HG03280 (cell line): Measurements from ENCODE around the gene INSR.
A peak's percentile ranks its signal among the peaks of the same experiment; 100 is the strongest.
"Not testable (repeated sequence)": the region's sequence is repeated elsewhere in the genome, so short reads cannot be mapped to it uniquely, and the experiment has no call there.

Experiments used
- ATAC-seq: cut with Tn5 transposase; IDR thresholded peaks from one replicate; pipeline ENCODE4 v1.9.1; 2021; ENCODE audit warnings: mild to moderate bottlenecking, moderate library complexity; ENCODE audit not compliant: unreplicated experiment

The INSR gene

DNA sequence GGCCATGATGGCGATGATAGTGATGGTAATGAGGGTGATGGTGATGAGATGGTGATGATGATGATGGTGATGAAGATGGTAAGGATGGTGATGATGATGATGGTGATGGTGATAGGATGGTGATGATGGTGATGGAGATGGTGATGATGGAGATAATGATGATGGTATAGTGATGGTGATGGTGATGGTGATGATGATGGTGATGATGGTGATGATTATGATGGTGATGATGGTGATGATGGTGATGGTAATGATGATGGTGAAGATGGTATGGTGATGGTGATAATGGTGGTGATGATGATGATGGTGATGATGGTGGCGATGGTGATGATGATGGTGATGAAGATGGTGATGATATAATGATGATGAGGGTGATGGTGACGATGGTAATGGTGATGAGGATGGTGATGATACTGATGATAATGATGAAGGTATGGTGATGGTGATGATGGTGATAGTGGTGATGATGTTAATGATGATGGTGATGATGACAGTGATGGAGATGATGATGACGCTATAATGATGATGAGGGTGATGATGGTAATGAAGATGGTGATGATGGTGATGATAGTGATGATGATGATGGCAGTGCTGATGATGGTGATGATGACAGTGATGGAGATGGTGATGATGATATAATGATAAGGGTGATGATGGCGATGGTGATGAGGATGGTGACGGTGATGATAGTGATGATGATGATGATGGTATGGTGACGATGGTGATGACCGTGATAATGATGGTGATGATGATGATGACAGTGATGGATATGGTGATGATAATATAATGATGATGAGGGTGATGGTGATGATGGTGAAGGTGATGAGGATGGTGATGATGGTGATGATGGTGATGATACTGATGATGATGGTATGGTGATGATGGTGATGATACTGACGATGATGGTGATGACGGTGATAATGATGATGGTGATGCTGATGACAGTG lies 187.2 kb downstream of the INSR start:
- ATAC-seq = no peak

DNA sequence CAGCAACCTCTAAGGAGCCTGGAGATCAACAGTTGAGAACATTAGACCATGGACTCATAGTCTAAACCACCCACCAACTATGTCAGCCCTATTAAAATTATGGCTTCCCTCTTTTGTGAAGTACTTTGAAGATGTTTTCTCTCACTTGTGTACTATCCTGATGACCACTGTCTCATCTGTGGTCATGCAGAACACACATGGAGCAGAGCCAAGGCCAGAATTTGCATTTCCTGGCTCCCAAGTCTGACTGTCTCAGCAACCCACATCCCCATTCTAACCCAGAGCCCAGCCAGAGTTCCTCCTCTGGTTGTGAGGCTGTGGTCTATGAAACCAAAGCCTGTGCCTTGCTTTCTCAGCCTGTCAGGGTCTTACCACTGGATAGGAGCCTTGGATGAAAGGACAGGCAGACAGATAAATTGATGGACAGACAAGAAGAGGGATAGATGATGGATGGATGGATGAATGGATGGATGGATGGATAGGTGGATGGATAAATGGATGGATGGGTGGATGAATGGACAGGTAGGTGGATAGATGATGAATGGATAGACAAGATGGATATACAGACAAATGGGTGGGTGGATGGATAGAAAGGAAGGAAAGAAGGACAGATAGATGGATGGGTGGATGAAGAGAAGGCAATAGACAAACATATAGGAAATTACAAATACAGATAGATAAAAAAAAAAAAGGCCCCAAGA lies 189.3 kb downstream of the INSR start:
- no peak for ATAC-seq

DNA sequence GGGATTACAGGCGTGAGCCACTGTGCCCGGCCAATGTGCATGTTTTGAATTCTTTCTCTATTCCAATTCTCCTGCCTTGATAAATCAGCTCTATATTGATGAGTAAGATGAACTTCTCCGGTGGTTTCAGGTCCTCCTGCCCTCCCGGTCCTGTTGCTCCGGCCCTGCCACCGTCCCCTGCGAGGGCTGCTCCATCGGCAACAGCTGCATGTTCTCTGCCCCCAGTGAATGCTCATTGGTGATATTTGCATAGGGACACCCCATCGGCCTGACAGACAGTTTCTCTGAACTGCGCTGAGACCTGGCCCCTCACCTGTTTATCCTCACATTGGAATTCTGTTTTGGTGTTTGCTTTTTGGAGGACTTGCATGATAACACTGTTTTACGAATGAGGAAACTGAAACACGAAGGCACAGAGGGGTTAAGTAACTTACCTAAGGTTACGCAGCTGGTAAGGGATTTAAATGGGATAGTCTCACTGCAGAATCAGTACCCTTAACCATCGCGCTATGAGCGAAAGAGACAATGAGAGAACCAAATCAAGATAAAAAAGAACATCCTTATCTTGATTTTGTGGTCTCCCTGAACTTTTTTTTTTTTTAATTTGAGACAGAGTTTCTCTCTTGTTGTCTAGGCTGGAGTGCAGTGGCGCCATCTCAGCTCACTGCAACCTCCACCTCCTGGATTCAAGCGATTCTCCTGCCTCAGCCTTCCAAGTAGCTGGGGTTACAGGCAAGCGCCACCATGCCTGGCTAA lies 192.5 kb downstream of the INSR start:
- ATAC-seq = no peak

DNA sequence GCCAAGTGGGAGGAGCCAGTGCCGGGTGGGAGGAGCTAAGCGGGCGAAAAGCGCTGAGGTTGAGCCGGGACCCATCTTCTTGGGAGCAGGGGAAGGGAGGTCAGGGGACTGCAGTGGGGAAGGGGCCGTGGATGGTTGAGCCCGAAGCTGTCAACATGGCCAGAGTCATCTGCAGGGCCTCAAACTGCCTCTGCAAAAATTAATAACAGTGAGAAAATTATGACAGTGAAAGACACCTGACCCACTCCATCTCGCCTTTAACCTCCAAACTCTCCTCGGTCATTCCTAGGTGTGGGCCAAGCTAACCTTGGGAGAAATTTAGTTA lies 194.7 kb downstream of the INSR start:
- ATAC-seq = no peak

DNA sequence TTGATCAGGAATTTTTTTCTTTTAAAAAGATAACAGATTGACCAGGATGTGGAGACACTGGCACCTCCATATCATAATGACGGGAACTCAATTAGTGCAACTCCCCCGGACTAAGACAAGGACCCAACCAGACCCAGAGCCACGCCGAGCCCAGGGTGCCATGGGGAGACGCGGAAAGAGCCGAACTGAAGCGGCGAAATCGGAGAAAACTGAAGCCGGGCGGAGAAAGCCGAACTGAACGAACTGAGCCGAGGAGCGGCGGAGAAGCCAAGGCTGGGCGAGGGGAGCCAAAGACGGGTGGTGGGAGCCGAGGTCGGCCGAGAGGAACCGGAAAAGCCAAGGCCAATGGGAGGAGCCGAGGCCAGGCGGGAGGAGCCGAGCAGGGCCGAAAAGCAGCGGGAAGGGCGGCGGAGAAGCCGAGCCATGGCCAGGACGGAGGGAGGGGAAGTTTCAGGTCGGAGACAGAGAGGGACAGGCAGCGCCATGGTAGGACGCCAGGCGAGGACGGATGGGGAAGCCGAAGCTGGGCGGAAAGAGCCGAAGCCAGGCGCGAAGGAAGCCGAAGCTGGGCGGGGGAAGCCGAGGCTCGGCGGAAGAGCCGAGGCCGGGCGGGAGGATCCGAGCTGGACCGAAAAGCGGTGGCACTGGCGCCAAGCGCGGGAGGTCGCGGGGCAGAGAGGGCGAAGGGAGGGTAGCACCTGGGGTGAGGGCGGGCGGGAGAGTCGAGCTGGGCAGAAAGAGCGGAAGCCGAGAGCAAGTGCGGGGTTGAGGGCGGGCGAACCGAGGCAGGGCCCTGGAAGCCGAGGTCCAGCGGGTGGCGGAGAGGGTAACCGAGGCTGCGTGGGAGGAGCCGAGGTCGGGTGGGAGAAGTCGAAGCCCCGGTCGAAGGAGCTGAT lies 195.3 kb downstream of the INSR start:
- ATAC-seq = peak; percentile 87

DNA sequence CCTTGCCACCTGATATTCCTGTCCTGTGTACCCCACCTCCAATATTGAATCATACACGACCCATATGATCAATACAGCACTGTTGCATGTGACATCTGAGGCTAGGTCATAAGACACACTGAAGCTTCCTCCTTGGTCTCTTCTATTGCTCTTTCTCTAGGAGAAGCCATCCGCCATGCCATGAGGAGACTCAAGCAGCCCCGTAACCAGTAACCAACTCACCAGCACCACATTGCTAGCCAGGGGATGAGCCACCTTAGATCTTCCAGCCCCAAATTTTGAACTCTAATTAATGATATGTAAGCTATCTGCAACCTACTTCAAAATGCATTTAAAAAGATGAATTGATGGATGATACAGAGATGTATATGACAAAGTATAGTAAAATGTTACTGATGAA lies 196.1 kb downstream of the INSR start:
- no peak for ATAC-seq

DNA sequence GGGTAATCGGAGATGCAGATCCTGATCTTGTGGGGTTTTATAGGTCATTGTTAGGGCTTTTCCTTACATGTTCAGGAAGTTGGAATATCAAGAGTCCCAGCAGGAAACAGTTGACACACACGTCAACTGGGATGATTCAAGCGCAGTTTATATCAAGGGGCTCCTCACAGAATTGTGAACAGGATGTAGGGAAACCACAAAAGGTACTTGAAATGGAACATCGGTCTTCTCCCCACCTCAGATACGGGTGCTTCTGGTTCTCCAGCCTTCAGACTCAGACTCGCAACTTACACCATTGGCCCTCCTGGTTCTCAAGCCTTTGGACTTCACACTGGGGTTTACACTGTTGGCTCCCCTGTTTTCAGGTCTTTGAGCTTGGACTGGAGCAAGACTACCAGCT lies 205.2 kb downstream of the INSR start:
- no peak for ATAC-seq

DNA sequence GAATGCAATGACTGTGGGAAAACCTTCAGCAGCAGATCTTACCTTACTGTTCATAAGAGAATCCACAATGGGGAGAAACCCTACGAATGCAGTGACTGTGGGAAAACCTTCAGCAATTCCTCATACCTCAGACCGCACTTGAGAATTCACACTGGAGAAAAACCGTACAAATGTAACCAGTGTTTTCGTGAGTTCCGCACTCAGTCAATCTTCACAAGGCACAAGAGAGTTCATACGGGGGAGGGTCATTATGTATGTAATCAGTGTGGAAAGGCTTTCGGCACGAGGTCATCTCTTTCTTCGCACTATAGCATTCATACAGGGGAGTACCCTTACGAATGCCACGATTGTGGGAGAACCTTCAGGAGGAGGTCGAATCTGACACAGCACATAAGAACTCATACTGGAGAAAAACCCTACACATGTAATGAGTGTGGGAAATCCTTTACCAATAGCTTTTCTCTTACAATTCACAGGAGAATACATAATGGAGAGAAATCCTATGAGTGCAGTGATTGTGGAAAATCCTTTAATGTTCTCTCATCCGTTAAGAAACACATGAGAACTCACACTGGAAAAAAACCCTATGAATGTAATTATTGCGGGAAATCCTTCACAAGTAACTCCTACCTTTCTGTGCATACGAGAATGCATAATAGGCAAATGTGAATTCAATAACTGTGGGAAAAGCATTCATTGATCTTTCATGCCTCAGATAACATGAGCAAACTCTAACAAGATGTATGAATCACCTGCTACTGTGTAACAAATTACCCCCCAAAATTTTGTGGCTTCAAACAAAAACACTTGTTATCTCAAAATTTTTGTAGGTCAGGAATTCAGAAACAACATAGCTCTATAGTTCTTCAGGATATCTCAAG lies 210.9 kb downstream of the INSR start:
- ATAC-seq = no peak

DNA sequence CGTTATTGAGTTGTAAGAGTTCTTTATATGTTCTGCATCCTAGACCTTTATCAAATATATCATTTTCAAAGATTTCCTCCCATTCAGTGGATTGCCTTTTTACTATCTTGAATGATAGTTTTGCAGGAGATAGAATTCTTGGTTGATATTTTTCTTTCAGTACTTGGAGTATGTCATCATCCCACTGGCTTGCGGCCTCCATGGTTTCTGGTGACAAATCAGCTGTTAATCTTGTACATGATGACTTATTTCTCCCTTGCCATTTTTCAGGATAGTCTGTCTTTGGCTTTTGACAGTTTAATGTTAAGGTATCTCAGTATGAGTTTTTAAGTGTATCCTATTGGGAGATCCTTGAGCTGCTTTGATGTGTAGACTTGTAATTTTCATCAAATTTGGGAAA lies 216.2 kb downstream of the INSR start:
- no peak for ATAC-seq

DNA sequence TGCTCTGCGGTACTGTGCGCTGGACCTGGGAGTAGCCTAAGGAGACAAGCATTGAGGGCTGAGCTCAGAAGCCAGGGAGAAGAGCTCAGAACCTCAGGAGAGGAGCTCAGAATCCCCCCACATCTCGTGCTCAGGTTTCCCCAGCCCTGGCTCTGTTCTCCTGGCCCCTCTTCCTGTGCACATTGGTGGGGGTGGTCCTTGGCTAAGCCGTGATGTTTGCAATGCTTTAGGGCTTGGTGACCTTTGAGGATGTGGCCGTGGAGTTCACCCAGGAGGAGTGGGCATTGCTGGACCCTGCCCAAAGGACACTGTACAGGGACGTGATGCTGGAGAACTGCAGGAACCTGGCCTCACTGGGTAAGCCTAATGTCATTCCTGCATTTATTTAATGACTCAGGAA lies 218.1 kb downstream of the INSR start:
- ATAC-seq = no peak

DNA sequence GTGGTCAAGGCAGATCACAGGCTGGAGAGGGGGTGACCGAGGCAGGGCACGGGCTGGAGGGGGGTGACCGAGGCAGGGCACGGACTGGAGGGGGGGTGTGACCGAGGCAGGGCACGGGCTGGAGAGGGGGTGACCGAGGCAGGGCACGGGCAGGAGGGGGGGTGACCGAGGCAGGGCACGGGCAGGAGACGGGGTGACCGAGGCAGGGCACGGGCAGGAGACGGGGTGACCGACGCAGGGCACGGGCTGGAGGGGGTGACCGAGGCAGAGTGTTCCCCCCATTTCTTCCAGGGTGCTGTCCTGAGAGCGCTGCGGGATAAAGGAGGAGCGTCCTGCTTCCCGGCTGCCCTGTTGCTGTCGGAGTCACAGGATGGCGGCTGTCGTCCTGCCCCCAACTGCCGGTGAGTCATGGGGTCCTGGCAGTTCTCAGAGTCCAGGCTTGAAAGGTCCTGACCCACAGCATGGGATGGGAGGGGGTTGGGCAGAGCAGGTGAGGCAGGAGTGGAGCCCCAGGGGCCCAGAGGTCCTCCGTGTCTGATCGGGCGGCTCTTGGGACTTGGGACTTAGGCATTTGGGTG lies 219.4 kb downstream of the INSR start:
- no peak for ATAC-seq

DNA sequence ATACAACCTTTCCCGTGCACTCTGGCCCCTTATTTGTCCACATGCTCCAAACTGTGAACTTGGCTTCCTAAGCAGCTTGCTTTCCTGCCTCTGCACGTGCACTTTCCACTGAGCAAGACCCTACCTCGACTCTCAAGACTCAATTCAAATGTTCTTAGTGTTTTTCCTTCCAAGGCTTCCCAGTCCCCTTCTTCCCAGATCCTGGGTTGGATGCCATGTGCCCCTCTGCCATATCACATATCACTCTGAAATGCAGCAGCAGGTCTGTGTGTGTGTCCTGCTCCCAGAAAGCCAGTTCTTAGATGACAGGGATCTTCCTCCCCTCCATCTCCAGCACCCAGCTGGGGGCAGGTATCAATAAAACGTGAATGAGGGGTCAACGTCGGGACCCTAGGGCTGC lies 221.7 kb downstream of the INSR start:
- no peak for ATAC-seq

DNA sequence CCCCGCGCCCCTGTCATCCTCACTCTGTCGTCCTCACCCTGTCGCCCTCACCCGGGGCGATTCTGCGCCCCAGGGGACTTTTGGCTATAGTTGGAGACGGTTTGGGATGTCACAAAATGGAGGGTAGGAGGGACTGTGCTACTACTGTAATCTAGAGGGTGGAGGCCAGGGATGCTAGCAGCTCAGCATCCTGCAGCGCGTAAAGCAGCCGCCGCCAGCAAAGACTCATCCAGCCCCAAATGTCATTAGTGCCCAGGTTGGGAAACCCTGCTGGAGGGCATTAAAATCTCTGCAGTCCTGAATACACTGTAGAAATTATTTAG lies 224.3 kb downstream of the INSR start:
- no peak for ATAC-seq

DNA sequence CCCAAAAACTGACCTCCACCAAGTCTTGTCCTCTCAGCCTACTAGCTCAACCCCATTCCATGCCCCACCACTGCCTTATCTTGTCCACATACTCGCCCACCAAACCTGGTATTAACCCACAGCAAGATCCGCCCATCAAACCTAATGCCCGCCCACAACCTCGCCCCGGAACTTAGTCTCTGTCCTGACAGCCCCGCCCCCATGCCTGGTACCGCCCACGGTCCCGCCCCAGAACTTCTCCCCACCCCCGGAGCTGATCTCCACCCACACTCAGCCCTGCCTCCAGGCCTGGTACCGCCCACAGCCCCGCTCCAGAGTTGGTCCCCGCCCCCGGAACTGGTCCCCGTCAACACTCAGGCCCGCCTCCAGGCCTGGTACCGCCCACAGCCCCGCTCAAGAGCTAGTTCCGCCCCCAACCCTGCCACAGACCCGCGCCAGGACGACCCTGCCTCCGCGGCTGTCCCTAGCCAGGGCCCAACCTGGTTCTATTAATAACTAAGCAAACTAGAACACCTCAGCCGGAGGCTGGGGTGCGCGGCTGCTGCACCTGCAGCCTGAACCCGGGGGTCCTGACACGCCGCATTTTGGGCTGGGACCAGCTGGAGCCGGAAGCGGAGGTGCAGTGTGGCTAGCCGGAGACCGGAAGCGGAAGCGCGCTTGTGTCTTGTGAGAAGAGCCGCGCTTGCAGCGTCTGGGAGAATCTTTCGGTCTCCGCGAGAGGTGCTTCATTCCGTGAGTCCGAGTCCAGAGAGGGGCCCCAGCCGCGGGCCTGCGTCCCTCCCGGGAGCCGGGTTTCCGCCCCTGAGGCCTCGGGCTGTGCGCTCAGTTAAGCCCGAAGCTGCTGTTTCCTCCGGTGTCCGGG lies 224.9 kb downstream of the INSR start, which contains the start of gene ZNF557:
TSS of gene ZNF557 (plus strand) at position 662 of the 862 bp plus-strand sequence. CDS start 5,372 bp downstream, outside the sequence.
- peak; percentile 93 for ATAC-seq

DNA sequence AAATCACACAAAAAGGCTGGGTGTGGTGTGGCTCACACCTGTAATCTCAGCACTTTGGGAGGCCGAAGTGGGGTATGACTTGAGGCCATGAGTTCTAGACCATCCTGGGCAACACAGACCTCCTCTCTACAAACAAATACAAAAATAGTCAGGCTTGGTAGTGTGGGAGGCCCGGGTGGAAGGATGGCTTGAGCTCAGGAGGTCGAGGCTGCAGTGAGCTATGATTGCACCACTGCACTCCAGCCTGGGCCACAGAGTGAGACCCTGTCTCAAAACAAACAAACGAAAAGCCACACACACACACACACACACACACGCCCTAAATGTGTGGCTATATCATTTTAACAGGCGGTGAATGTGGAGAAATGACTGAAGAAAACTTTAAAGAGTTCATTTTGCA lies 225.6 kb downstream of the INSR start:
- no peak for ATAC-seq

DNA sequence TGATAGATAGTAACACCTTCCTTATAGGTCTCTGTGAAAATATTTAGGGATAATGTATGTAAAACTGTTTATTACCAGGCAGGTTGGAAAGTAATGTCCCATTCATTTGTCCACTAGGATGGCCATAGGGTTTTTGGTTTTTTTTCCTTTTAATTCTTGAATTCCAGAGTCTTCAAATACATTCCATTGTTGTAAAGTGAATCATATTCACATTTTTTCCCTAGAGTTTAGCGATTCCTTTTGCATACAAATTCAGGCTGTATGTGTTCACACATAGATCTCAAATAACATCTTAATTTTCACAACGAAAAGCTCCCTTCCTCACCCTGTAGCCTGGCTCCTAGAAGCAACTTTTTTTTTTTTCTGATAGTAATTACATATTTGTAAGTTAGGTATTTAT lies 226.5 kb downstream of the INSR start:
- ATAC-seq = no peak

DNA sequence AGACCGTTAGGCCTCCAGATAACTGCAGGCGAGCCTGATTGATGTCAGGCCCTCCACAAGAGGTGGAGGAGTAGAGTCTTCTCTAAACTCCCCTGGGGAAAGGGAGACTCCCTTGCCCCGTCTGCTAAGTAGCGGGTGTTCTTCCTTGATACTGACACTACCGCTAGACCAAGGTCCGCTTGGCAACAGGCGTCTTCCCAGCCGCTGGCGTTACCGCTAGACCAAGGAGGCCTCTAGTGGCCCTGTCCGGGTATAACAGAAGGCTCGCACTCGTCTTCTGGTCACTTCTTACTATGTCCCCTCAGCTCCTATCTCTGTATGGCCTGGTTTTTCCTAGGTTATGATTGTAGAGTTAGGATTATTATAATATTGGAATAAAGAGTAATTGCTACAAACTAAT lies 227.1 kb downstream of the INSR start:
- ATAC-seq = not testable (repeated sequence)

DNA sequence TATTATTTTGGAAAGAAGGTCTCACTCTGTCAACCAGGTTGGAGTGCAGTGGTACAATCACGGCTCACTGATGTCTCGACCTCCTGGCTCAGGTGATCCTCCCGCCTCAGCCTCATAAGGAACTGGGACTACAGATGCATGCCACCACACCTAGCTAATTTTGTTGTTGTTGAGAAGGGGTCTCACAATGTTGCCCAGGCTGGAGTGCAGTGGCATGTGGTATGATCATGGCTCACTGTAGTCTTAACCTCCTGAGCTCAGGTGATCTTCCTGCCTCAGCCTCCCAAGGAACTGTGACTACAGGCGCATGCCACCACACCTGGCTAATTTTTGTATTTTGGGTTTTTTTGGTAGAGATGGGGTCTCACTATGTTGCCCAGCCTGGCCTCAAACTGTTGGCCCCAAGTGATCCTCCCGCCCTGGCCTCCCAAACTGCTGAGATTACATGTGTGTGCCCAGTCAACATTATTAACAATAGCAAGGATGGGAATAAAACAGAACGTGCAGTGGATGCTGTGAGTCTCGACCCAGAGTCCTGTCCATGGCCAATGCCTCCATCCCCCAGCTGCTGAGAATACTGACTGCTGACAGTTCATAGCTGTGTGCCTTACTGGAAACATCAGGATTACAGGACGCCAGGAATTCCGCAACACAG lies 230.3 kb downstream of the INSR start:
- no peak for ATAC-seq
